GM12865 (cell line): ENCODE results near the gene TWSG1.
"Not testable (repeated sequence)": the region's sequence is repeated elsewhere in the genome, so short reads cannot be mapped to it uniquely, and the experiment has no call there.

Experiments
- DNase-seq: peaks from one replicate; pipeline ENCODE4 v3.0.0; 2010; ENCODE audit warnings: low read depth
- H3K4me3 ChIP-seq: 2 replicates; pipeline ENCODE4 v1.5.1; 2011; ENCODE audit warnings: mild to moderate bottlenecking, low read depth, low read length, control low read depth
- CTCF ChIP-seq: IDR thresholded peaks from 2 replicates; pipeline ENCODE4 v1.5.1; 2011; ENCODE audit warnings: low read length, control low read depth, low read depth, inconsistent platforms; ENCODE audit not compliant: insufficient read depth; ENCODE audit errors: missing control alignments

TWSG1 gene

GRCh38 chr18:9431296-9431695 lies 96.7 kb downstream of the TWSG1 start:
- H3K4me3 ChIP-seq: no peak overlapping the region
- DNase-seq: no peak
- TF ChIP-seq CTCF: no peak

- not testable (repeated sequence) for H3K4me3 ChIP-seq, DNase-seq
These were observed 98.5 kb downstream of the TWSG1 start for GRCh38 chr18:9433122-9433521.

DNA sequence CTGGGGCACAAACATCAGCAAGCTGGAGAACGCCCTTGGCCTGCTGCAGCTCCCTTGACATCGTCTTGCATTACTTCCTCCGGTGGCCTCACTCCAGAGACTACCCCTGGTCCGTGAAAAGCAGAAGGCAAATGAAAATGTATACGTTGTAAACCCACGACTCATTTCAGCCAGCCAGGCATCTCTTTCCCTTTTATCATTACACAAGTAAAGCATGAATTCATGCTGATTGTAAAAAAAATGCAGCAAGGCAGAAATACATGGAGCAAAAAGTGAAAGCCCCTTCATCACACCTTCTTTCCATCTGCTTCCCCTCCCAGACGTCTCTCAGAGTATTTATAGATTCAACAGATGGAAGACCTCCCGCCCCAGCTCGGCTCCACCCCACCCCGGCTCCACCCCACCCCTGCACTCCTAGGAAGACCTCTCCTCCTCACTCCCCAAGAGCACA lies 99.1 kb downstream of the TWSG1 start:
- no peak for TF ChIP-seq CTCF
- DNase-seq: no peak
- H3K4me3 ChIP-seq: no peak overlapping the region

GRCh38 chr18:9434122-9434701 lies 99.6 kb downstream of the TWSG1 start:
- H3K4me3 ChIP-seq: no peak overlapping the region
- no peak for DNase-seq
- TF ChIP-seq CTCF: no peak

- no peak for TF ChIP-seq CTCF
- DNase-seq: no peak
- no peak overlapping the region for H3K4me3 ChIP-seq
These were observed 100.5 kb downstream of the TWSG1 start for GRCh38 chr18:9435041-9435440.

GRCh38 chr18:9436206-9436929 lies 101.8 kb downstream of the TWSG1 start:
- DNase-seq: peak; percentile 20
- no peak for TF ChIP-seq CTCF
- H3K4me3 ChIP-seq: no peak overlapping the region

- TF ChIP-seq CTCF: no peak
- no peak for DNase-seq
- no peak overlapping the region for H3K4me3 ChIP-seq
These were observed 102.5 kb downstream of the TWSG1 start for GRCh38 chr18:9437021-9437437.
